ENCODE measurements around the gene ZNF474. TPM values are rescaled to one million over a fixed set of nuclear protein-coding genes. Genes with fewer than 3 reads are reported as not detected.
A peak's percentile ranks its signal among the peaks of the same experiment; 100 is the strongest.

The ZNF474 gene
- total RNA-seq, 2 donors from 2014 or later, result 0.20 TPM; not detected in 1

DNA sequence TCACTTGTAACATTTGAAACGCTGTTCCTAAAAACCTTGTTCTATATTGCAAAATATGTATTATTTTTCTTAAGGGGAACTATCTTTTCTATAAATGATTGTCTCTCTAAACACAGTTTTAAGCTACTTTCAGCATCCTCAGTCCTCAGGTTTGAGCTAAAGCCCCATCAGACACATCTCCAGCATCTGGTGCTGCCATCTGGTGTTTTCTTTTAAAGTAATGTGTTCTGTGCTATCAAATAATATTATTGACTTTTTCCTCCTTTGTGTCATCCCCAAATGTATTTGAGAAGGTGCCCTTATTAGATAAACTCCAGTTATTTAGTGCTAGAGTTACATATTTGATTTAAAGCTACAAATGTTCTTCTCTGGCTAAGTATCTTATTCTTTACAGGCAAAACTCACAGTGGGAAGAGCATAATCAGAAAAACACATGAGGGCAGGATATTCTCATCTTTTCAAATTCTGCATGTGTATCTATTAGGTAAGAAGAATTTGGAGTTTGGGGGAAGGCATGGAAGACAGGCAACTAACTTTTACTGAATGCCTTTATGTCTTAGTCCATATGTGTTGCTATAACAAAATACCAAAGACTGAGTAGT lies 27.5 kb downstream of the ZNF474 start:
- TF ChIP-seq, protein P1, sequence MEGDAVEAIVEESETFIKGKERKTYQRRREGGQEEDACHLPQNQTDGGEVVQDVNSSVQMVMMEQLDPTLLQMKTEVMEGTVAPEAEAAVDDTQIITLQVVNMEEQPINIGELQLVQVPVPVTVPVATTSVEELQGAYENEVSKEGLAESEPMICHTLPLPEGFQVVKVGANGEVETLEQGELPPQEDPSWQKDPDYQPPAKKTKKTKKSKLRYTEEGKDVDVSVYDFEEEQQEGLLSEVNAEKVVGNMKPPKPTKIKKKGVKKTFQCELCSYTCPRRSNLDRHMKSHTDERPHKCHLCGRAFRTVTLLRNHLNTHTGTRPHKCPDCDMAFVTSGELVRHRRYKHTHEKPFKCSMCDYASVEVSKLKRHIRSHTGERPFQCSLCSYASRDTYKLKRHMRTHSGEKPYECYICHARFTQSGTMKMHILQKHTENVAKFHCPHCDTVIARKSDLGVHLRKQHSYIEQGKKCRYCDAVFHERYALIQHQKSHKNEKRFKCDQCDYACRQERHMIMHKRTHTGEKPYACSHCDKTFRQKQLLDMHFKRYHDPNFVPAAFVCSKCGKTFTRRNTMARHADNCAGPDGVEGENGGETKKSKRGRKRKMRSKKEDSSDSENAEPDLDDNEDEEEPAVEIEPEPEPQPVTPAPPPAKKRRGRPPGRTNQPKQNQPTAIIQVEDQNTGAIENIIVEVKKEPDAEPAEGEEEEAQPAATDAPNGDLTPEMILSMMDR (IDR thresholded peaks at IDR 0.05), result no peak
- intact Hi-C loops (cut with DNase I), result loop anchor here (10.0 kb wide), 1 partner anchor 62 kb away; no protein-coding TSS in a partner anchor
- H3K36me3 ChIP-seq, result no peaks in the 10 kb centered on the region
- H3K4me1 ChIP-seq, result no peaks in the 10 kb centered on the region
- H3K9ac ChIP-seq (ENCODE audit: low read depth in 2 of 2, low read length in 2 of 2), result no peak overlapping the region
- no peak for DNase-seq
- no peaks in the 10 kb centered on the region for H3K9me3 ChIP-seq
- no peak overlapping the region for H3K4me3 ChIP-seq
- H3K27me3 ChIP-seq, result no peaks in the 10 kb centered on the region
- H3K27ac ChIP-seq, result no peak overlapping the region

DNA sequence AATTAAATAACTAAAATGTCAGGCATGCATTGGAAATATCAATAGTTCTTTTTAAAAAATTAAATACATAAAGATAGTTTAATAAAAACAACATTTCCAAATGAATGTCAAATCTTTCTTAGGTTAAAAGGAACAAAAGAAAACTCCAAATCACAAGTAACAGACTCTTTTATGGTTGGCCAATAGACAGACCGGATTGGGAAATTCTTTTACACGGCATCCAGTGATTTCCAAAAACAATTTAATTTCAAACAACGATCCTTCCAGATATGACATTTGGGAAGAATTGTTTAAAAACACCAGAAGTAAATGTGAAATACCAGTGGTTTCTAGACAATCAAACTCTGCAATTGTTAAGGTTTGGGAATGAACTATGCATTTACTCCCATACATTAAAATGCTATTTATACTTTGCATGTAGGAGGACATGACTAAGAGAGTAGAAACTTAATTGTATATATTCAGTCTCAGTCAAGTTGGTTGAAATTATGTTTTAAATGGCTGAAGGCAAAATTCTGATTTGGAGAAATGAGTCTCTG lies 32.8 kb downstream of the ZNF474 start:
- Histone ChIP-seq H3K9ac (ENCODE audit: low read depth in 2 of 2, low read length in 2 of 2) (no peak overlapping the region), H3K27ac (no peak overlapping the region), H3K4me3 (no peak overlapping the region), H3K4me1 (no peaks in the 10 kb centered on the region), H3K9me3 (no peaks in the 10 kb centered on the region), H3K36me3 (no peaks in the 10 kb centered on the region), H3K27me3 (no peaks in the 10 kb centered on the region)
- TF ChIP-seq, protein P1 (IDR thresholded peaks at IDR 0.05), result no peak
- intact Hi-C loops (cut with DNase I), result no loop called here
- DNase-seq, result no peak

DNA sequence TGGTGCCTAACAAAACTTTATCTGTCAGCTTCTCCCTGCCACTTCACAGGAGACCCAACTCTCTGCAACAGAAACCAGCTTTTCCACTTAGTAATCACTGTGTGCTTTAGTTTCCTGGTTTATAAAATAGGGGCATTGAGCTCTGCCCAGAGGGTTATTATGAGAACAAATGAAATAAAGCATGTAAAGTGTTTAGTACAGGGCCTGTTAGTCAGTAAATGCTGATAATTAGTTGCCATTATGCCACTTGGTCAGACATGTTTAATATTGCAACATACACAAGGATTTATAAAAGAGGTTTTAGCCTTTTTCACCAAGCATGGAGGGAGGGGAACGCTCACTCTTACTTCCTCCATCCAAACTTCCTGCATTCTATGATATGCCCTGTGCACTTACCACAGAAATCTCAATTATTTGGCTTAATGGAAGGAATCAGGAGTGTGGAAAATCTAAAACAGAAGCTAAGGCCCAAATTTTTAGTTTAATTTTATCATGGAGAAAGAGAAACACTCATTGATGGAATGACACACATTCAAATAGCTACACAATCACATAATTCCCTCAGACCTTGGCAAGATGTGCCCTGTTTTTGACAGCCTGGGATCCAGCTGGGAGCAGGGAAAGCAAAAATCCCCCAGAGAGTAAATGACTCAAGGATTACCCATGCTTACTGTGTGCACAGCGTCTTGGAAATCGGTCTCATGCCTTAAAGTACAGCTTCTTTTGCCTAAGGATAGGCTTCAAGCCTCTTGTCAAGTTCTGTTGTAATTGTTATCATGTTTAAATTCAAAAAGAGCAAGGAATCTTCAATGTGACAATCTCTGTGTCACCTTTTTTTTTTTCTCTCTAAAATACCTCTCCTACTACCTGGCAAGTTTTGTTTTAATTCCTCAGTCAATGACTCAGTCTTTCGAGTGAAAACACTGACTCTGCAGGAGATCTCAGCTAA lies 34.0 kb downstream of the ZNF474 start:
- Histone ChIP-seq H3K9ac (ENCODE audit: low read depth in 2 of 2, low read length in 2 of 2) (no peak overlapping the region), H3K27ac (peak overlapping the region; percentile 18), H3K27me3 (no peaks in the 10 kb centered on the region), H3K4me1 (no peaks in the 10 kb centered on the region), H3K36me3 (no peaks in the 10 kb centered on the region), H3K4me3 (no peak overlapping the region), H3K9me3 (no peaks in the 10 kb centered on the region)
- intact Hi-C loops (cut with DNase I), result no loop called here
- DNase-seq, result no peak
- TF ChIP-seq, protein P1 (IDR thresholded peaks at IDR 0.05), result no peak

DNA sequence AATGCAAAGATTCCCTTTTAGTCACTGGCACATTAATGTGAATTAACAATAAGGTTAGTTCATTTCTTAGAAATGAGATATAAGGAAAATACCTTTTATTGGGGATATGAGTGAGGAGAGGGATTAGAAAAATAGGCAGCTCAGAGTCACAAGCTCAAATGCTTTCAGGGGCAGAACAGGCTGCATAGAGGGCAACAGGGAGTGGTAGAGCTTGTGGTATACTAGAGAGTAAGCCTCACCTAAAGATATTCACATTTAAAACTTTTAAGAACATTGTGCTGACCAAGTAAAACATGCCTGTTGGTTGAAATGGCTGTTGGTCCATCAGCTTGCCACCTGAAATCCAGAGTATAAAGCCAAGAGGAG lies 34.7 kb downstream of the ZNF474 start:
- intact Hi-C loops (cut with DNase I), result no loop called here
- Histone ChIP-seq H3K4me1 (no peaks in the 10 kb centered on the region), H3K27me3 (no peaks in the 10 kb centered on the region), H3K27ac (no peak overlapping the region), H3K36me3 (no peaks in the 10 kb centered on the region), H3K4me3 (no peak overlapping the region), H3K9me3 (no peaks in the 10 kb centered on the region), H3K9ac (ENCODE audit: low read depth in 2 of 2, low read length in 2 of 2) (no peak overlapping the region)
- no peak for DNase-seq
- TF ChIP-seq, protein P1 (IDR thresholded peaks at IDR 0.05), result no peak

DNA sequence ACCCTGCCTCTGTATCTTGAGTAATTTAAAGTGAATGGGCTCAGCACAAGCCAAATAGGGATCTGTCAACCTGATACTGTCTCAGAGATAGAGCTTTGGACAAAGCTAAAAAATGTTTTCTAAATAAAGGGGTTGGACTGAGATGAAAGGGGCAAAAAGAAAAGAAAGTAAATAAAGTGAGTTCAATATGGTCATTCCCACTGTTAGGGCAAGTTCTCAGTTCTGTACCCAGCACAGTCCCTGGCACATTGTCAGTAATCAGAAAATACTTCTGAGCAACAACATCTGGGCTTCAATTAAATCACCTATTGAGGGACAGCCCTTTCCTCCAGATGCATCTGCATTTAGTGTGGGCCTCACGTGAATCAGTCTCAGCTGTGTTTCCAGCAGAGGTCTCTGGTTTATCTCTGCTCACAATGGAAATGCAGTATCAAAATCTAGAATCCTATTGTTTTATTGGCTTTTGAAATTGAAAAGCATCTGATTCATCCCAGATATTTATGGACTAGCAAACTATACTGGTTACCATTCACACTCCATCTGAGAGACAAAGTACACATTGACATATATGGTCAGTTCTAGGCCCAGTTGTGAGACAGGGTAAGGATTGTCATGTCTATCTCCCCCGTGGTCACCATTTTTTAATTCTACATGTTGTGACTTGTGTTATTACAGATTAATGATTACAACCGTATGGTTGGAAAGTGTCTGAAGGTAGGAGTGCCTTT lies 35.6 kb downstream of the ZNF474 start:
- Histone ChIP-seq H3K27me3 (no peaks in the 10 kb centered on the region), H3K4me3 (no peak overlapping the region), H3K9ac (ENCODE audit: low read depth in 2 of 2, low read length in 2 of 2) (no peak overlapping the region), H3K4me1 (no peaks in the 10 kb centered on the region), H3K36me3 (no peaks in the 10 kb centered on the region), H3K9me3 (no peaks in the 10 kb centered on the region), H3K27ac (no peak overlapping the region)
- intact Hi-C loops (cut with DNase I), result no loop called here
- TF ChIP-seq, protein P1 (IDR thresholded peaks at IDR 0.05), result no peak
- no peak for DNase-seq

Measured in colonic mucosa (tissue), 4 donors.